K562 (cell line): ENCODE results near the gene CNTN4. TPM values are rescaled to one million over a fixed set of nuclear protein-coding genes. Genes with fewer than 3 reads are reported as not detected.

Source experiments
- ATAC-seq: fragments of 200-7000 bp; cut with Tn5 transposase; 3 replicates; pipeline ENCODE4 v1.9.1; 2020; ENCODE audit warnings: moderate library complexity
- BruUV-seq: library from RNA; stranded (reverse); fragments of 400-500 nt; replicated peaks from 2 replicates; lab custom pipeline; 2021; lab: Mats Ljungman, UMichigan
- CTCF ChIA-PET: fragments of 300-600 bp; formaldehyde crosslinking; extraction: SDS; loops from one replicate; lab custom pipeline; 2021; ENCODE audit warnings: low intra/inter-chr PET ratio; lab: Yijun Ruan, JAX
- POLR2A ChIA-PET: fragments of 300-600, 350-650 bp; sonication (Branson Sonifier 250); formaldehyde crosslinking; extraction: SDS; loops from one replicate; lab custom pipeline; 2021; ENCODE audit warnings: antibody characterized with exemption, inconsistent platforms; lab: Yijun Ruan, JAX
- DNase-seq, 4 experiments: peaks; one replicate each; pipeline versions ENCODE4 v3.0.0 to v3.0.0-alpha.2; 2011 to 2018; ENCODE audit warnings: low spot score in 3 of 4, mixed read lengths in 3 of 4; ENCODE audit errors: extremely low read depth in 1 of 4
- FAIRE-seq: peaks from 2 replicates; lab custom pipeline; 2011; peaks lifted over from hg19 to GRCh38; lab: Jason Lieb, UNC
- H2AFZ ChIP-seq: 2 replicates; pipeline ENCODE4 v1.6.0; 2011; ENCODE audit warnings: low read depth, low read length, control low read depth, inconsistent platforms
- H3K27ac ChIP-seq: fragments of 200-600 bp; 3 replicates; pipeline ENCODE4 v1.8.0; 2011; ENCODE audit warnings: low read depth, mild to moderate bottlenecking, control low read depth, inconsistent platforms, low read length, moderate library complexity, mixed read lengths; ENCODE audit errors: extremely low read depth
- H3K27me3 ChIP-seq, 2 experiments: fragments of 300-600 bp in 1 of 2; 2 replicates in 1 of 2; 3 replicates in 1 of 2; pipeline versions ENCODE4 v1.6.0 to v1.8.0; 2011; ENCODE audit warnings: inconsistent platforms in 2 of 2, low read length in 2 of 2, mild to moderate bottlenecking in 1 of 2, mixed read lengths in 1 of 2, moderate library complexity in 1 of 2; ENCODE audit not compliant: control insufficient read depth in 2 of 2, insufficient read depth in 2 of 2
- H3K36me3 ChIP-seq: fragments of 300-600 bp; 3 replicates; pipeline ENCODE4 v1.8.0; 2011; ENCODE audit warnings: mild to moderate bottlenecking, low read length, inconsistent platforms; ENCODE audit not compliant: control insufficient read depth, insufficient read depth
- H3K4me1 ChIP-seq, 2 experiments: fragments of 200-600 bp in 1 of 2; replicated peaks in 1 of 2; 2 replicates in 1 of 2; 3 replicates in 1 of 2; pipeline versions ENCODE4 v1.5.1 to v1.8.0; 2011; ENCODE audit warnings: inconsistent platforms in 2 of 2, low read length in 2 of 2, mild to moderate bottlenecking in 1 of 2, mixed read lengths in 1 of 2, moderate library complexity in 1 of 2; ENCODE audit not compliant: control insufficient read depth in 2 of 2, insufficient read depth in 2 of 2
- H3K4me2 ChIP-seq: 2 replicates; pipeline ENCODE4 v1.6.1; 2011; ENCODE audit warnings: low read length, control low read depth, inconsistent platforms, mixed read lengths; ENCODE audit not compliant: insufficient read depth
- H3K4me3 ChIP-seq: fragments of 200-600 bp; sonication (generic), shearing (Covaris generic); 2 replicates; pipeline ENCODE4 v1.5.1; 2016; ENCODE audit warnings: control low read depth, inconsistent platforms
- H3K79me2 ChIP-seq: fragments of 200-600 bp; 3 replicates; pipeline ENCODE4 v1.8.0; 2011; ENCODE audit warnings: low read length, inconsistent platforms; ENCODE audit not compliant: control insufficient read depth, insufficient read depth
- H3K9ac ChIP-seq, 2 experiments: 2 replicates each; pipeline versions ENCODE4 v1.6.0 to v1.6.1; 2011; ENCODE audit warnings: low read depth in 2 of 2, low read length in 2 of 2, control low read depth in 1 of 2, inconsistent platforms in 1 of 2, mild to moderate bottlenecking in 1 of 2, mixed read lengths in 1 of 2; ENCODE audit not compliant: insufficient read depth in 1 of 2
- H3K9me1 ChIP-seq: one replicate; pipeline ENCODE4 v1.6.0; 2011; ENCODE audit warnings: inconsistent platforms, mild to moderate bottlenecking, low read length, moderate library complexity; ENCODE audit not compliant: control insufficient read depth, insufficient read depth
- H3K9me3 ChIP-seq: replicated peaks from 2 replicates; pipeline ENCODE4 v1.5.1; 2011; ENCODE audit warnings: low read depth, low read length, inconsistent platforms; ENCODE audit not compliant: control insufficient read depth, insufficient read depth
- H4K20me1 ChIP-seq: replicated peaks from 2 replicates; pipeline ENCODE4 v1.6.1; 2011; ENCODE audit warnings: low read length, inconsistent platforms, mixed read lengths; ENCODE audit not compliant: control insufficient read depth, insufficient read depth
- ARID2 ChIP-seq: fragments of 450-650 bp; IDR thresholded peaks from 2 replicates; pipeline ENCODE4 v1.6.1; 2017; ENCODE audit warnings: antibody characterized with exemption, mild to moderate bottlenecking
- CBFB ChIP-seq: sonication (generic); formaldehyde crosslinking; IDR thresholded peaks from 2 replicates; pipeline ENCODE4 v1.4.0; 2020; ENCODE audit warnings: mild to moderate bottlenecking, missing genetic modification reagents
- ELF2 ChIP-seq: fragments of 250-450 bp; sonication (Bioruptor Pico); IDR thresholded peaks from 2 replicates; pipeline ENCODE4 v1.5.0; 2021; ENCODE audit warnings: mild to moderate bottlenecking
- ETV5 ChIP-seq: sonication (generic); formaldehyde crosslinking; IDR thresholded peaks from 2 replicates; pipeline ENCODE4 v1.4.0; 2020; ENCODE audit warnings: low read depth, mild to moderate bottlenecking, missing genetic modification reagents
- FOXA1 ChIP-seq: fragments of 450-650 bp; IDR thresholded peaks from 2 replicates; pipeline ENCODE4 v1.6.1; 2016; ENCODE audit warnings: mild to moderate bottlenecking, borderline replicate concordance
- GTF2A2 ChIP-seq: IDR thresholded peaks from 2 replicates; pipeline ENCODE4 v1.6.1; 2016; ENCODE audit warnings: mild to moderate bottlenecking, missing genetic modification characterization, missing compliant biosample characterization
- HNRNPH1 ChIP-seq: fragments of 200-400 bp; formaldehyde crosslinking; optimal IDR thresholded peaks from 2 replicates; pipeline ENCODE3; 2017; ENCODE audit warnings: low read depth, mild to moderate bottlenecking, low read length, moderate library complexity
- IRF9 ChIP-seq: fragments of 450-650 bp; IDR thresholded peaks from 2 replicates; pipeline ENCODE4 v1.6.1; 2016; ENCODE audit warnings: missing biosample characterization, missing genetic modification characterization
- MBD1 ChIP-seq: fragments of 250-450 bp; sonication (Bioruptor Pico); IDR thresholded peaks from 2 replicates; pipeline ENCODE4 v1.8.0; 2022; ENCODE audit warnings: inconsistent platforms
- ZBTB8A ChIP-seq: fragments of 450-650 bp; IDR thresholded peaks from 2 replicates; pipeline ENCODE4 v1.6.1; 2018; ENCODE audit warnings: mild to moderate bottlenecking, moderate library complexity; ENCODE audit not compliant: partially characterized antibody
- ZKSCAN3 ChIP-seq: fragments of 250-450 bp; sonication (Bioruptor Pico); IDR thresholded peaks from 2 replicates; pipeline ENCODE4 v1.4.0; 2020
- WGBS: fragments of 100-300 bp; shearing (Covaris generic); methylation state at CpG from one replicate; pipeline ENCODE4 v1.1.6; 2016; ENCODE audit warnings: low coverage, mixed read lengths; ENCODE audit not compliant: insufficient coverage; ENCODE audit errors: missing lambda C conversion rate; 5-methylcytosine and 5-hydroxymethylcytosine counted together
- in situ Hi-C: fragments of 300-500 bp; cut with MboI; formaldehyde crosslinking; loops from 4 replicates; pipeline ENCODE4 v1.15.0; 2018; ENCODE audit warnings: inconsistent platforms, mixed read lengths
- intact Hi-C: fragments of 100-400 bp; cut with micrococcal nuclease; formaldehyde crosslinking; loops from 2 replicates; pipeline ENCODE4 v1.14.2; 2022
- polyA plus RNA-seq, 8 experiments: library from polyadenylated mRNA; depleted of rRNA in 4 of 8; stranded (reverse) in 5 of 8; unstranded in 3 of 8; fragments of >200 nt; fragmentation: Nextera tagmentation in 2 of 8; fragmentation: Illumina TruSeq in 1 of 8; extraction: Ambion mirVana in 2 of 8; extraction: Trizol in 1 of 8; gene quantifications; 2 replicates each; pipeline versions ENCODE4 v1.2.1 to v1.2.3, GENCODE V29; 2011 to 2014; ENCODE audit warnings: inconsistent platforms in 1 of 8, missing spikeins in 1 of 8
- total RNA-seq, 7 experiments: library from RNA; depleted of rRNA in 6 of 7; stranded (reverse); fragments of >200 nt in 6 of 7; fragmentation: Illumina TruSeq in 2 of 7; extraction: Trizol in 2 of 7; gene quantifications; 2 replicates each; pipeline versions ENCODE4 v1.2.1 to v1.2.3, GENCODE V29; 2011 to 2021; ENCODE audit warnings: low replicate concordance in 1 of 7
- TF ChIP-seq, protein P1 (sequence below): fragments of 250-450 bp; sonication (Bioruptor Pico); IDR thresholded peaks from 2 replicates; pipeline ENCODE4 v1.4.0; 2020; ENCODE audit warnings: mild to moderate bottlenecking, moderate library complexity
- TF ChIP-seq, protein P2 (sequence below): fragments of 250-450 bp; sonication (Bioruptor Pico); IDR thresholded peaks from 2 replicates; pipeline ENCODE4 v1.4.0; 2020; ENCODE audit warnings: borderline replicate concordance

Gene CNTN4
- total and polyA plus RNA-seq, 9 of the 15 experiments (the other 6 are each of a cell fraction or from before 2014, with no cell fraction given) = not detected

GRCh38 chr3:2513986-2514385 is 415.3 kb downstream of the CNTN4 start:
- no peak for FAIRE-seq
- H3K9me1 ChIP-seq = no peaks in the 10 kb centered on the region
- CTCF ChIA-PET = no interaction called here
- TF ChIP-seq ETV5 (CRISPR knock-in tag) (no peak), IRF9 (no peak), CBFB (CRISPR knock-in tag) (no peak), FOXA1 (no peak), MBD1 (CRISPR knock-in tag) (no peak), ARID2 (no peak), ZKSCAN3 (CRISPR knock-in tag) (no peak), ELF2 (no peak), HNRNPH1 (no peak), GTF2A2 (tag) (no peak), ZBTB8A (no peak)
- TF ChIP-seq, protein P1, sequence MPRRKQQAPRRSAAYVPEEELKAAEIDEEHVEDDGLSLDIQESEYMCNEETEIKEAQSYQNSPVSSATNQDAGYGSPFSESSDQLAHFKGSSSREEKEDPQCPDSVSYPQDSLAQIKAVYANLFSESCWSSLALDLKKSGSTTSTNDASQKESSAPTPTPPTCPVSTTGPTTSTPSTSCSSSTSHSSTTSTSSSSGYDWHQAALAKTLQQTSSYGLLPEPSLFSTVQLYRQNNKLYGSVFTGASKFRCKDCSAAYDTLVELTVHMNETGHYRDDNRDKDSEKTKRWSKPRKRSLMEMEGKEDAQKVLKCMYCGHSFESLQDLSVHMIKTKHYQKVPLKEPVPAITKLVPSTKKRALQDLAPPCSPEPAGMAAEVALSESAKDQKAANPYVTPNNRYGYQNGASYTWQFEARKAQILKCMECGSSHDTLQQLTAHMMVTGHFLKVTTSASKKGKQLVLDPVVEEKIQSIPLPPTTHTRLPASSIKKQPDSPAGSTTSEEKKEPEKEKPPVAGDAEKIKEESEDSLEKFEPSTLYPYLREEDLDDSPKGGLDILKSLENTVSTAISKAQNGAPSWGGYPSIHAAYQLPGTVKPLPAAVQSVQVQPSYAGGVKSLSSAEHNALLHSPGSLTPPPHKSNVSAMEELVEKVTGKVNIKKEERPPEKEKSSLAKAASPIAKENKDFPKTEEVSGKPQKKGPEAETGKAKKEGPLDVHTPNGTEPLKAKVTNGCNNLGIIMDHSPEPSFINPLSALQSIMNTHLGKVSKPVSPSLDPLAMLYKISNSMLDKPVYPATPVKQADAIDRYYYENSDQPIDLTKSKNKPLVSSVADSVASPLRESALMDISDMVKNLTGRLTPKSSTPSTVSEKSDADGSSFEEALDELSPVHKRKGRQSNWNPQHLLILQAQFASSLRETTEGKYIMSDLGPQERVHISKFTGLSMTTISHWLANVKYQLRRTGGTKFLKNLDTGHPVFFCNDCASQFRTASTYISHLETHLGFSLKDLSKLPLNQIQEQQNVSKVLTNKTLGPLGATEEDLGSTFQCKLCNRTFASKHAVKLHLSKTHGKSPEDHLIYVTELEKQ (CRISPR knock-in tag) = no peak
- TF ChIP-seq, protein P2, sequence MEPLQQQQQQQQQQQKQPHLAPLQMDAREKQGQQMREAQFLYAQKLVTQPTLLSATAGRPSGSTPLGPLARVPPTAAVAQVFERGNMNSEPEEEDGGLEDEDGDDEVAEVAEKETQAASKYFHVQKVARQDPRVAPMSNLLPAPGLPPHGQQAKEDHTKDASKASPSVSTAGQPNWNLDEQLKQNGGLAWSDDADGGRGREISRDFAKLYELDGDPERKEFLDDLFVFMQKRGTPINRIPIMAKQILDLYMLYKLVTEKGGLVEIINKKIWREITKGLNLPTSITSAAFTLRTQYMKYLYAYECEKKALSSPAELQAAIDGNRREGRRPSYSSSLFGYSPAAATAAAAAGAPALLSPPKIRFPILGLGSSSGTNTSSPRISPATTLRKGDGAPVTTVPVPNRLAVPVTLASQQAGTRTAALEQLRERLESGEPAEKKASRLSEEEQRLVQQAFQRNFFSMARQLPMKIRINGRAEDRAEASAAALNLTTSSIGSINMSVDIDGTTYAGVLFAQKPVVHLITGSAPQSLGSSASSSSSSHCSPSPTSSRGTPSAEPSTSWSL (CRISPR knock-in tag) = no peak

More at GRCh38 chr3:2513986-2514385, 415.3 kb downstream of the CNTN4 start:
- no peaks in the 10 kb centered on the region for H3K4me1 ChIP-seq
- H3K27me3 ChIP-seq = no peaks in the 10 kb centered on the region
- DNase-seq = no peak
- no peak overlapping the region for H2AFZ ChIP-seq
- H3K79me2 ChIP-seq = no peaks in the 10 kb centered on the region
- BruUV-seq = no TSS peak
- in situ Hi-C loops (no loop called here), intact Hi-C loops (no loop called here)
- 0% methylated on average over 4 of the region's 4 CpGs for WGBS
- ATAC-seq = no peak
- H3K4me3 ChIP-seq = no peak overlapping the region
- no peaks in the 10 kb centered on the region for H3K36me3 ChIP-seq
- H3K9me3 ChIP-seq = no peaks in the 10 kb centered on the region
- H3K27ac ChIP-seq = no peak overlapping the region
- POLR2A ChIA-PET = interaction anchor here (0.6 kb wide), 1 partner anchor 195 kb away, joined by 3 read pairs; no protein-coding TSS in a partner anchor
- no peak overlapping the region for H3K9ac ChIP-seq
- H3K4me2 ChIP-seq = no peak overlapping the region
- no peaks in the 10 kb centered on the region for H4K20me1 ChIP-seq
